Esophagus (tissue), 2 donors: ENCODE results near the gene PLEKHA1. TPM values are rescaled to one million over a fixed set of nuclear protein-coding genes. Genes with fewer than 3 reads are reported as not detected.

ENCODE experiments used
- H3K27ac ChIP-seq, 2 donors: one replicate each; pipeline ENCODE4 v1.5.1; 2013; ENCODE audit warnings: low read depth in 2 of 2, mild to moderate bottlenecking in 2 of 2, inconsistent platforms in 1 of 2, low read length in 1 of 2, moderate library complexity in 1 of 2
- H3K27me3 ChIP-seq, 2 donors: one replicate each; pipeline ENCODE4 v1.6.1; 2013; ENCODE audit warnings: low read length in 2 of 2, control low read depth in 1 of 2, mild to moderate bottlenecking in 1 of 2; ENCODE audit not compliant: insufficient read depth in 2 of 2, control insufficient read depth in 1 of 2
- H3K36me3 ChIP-seq, 2 donors: one replicate each; pipeline ENCODE4 v1.6.1; 2013; ENCODE audit warnings: low read length in 1 of 2; ENCODE audit not compliant: control insufficient read depth in 2 of 2, insufficient read depth in 2 of 2
- H3K4me1 ChIP-seq, 2 donors: one replicate each; pipeline ENCODE4 v1.6.1; 2013; ENCODE audit warnings: low read length in 1 of 2; ENCODE audit not compliant: control insufficient read depth in 2 of 2, insufficient read depth in 2 of 2
- H3K4me3 ChIP-seq, 2 donors: one replicate each; pipeline ENCODE4 v1.5.1; 2013; ENCODE audit warnings: low read length in 2 of 2, mild to moderate bottlenecking in 2 of 2, low read depth in 1 of 2, moderate library complexity in 1 of 2
- H3K9me3 ChIP-seq, 2 donors: one replicate each; pipeline ENCODE4 v1.6.1; 2013; ENCODE audit warnings: mild to moderate bottlenecking in 2 of 2, low read depth in 1 of 2, low read length in 1 of 2, moderate library complexity in 1 of 2; ENCODE audit not compliant: control insufficient read depth in 2 of 2, insufficient read depth in 1 of 2
- WGBS, 2 donors: extraction: QIAGEN DNeasy Blood & Tissue Kit; methylation state at CpG; one replicate each; pipeline ENCODE4 v1.1.7; 2013; 5-methylcytosine and 5-hydroxymethylcytosine counted together
- polyA plus RNA-seq, 2 donors: library from polyadenylated mRNA; stranded (reverse); fragments of 200-250 nt; gene quantifications; one replicate each; pipeline ENCODE4 v1.2.3, GENCODE V29; 2013
- donor health status: healthy with polysubstance abuse.
- donor health status: Bipolar disorder and iron deficiency.

The PLEKHA1 gene
- polyA plus RNA-seq, 2 donors, result 14.8 to 19.8 TPM

- Histone ChIP-seq H3K4me3 (no peak overlapping the region), H3K36me3 (no peaks in the 10 kb centered on the region)
- 87 to 92% methylated on average over 5 of the region's 5 CpGs for WGBS, 2 donors
These were observed 93.9 kb downstream of the PLEKHA1 start for GRCh38 chr10:122468307-122468925.

GRCh38 chr10:122468926-122469781, 94.6 kb downstream of the PLEKHA1 start:
- Histone ChIP-seq H3K4me1 (peaks cover 0 to under 1% of the 10 kb centered on the region in 2 donors), H3K9me3 (no peaks in the 10 kb centered on the region), H3K36me3 (no peaks in the 10 kb centered on the region), H3K27me3 (no peaks in the 10 kb centered on the region), H3K27ac (peak overlapping the region; percentile 48 to 49), H3K4me3 (no peak overlapping the region)
- WGBS, 2 donors, result 29 to 54% methylated on average over 11 of the region's 11 CpGs

More at GRCh38 chr10:122468307-122468925, 93.9 kb downstream of the PLEKHA1 start:
- no peaks in the 10 kb centered on the region for H3K9me3 ChIP-seq
- peak overlapping the region; percentile 13 to 45 for H3K27ac ChIP-seq
- H3K27me3 ChIP-seq, result no peaks in the 10 kb centered on the region
- no peaks in the 10 kb centered on the region for H3K4me1 ChIP-seq

GRCh38 chr10:122469848-122470247, 95.3 kb downstream of the PLEKHA1 start:
- H3K9me3 ChIP-seq, result no peaks in the 10 kb centered on the region
- 88 to 90% methylated on average over 4 of the region's 4 CpGs for WGBS, 2 donors
- no peak overlapping the region for H3K27ac ChIP-seq
- no peak overlapping the region for H3K4me3 ChIP-seq
- no peaks in the 10 kb centered on the region for H3K27me3 ChIP-seq
- peaks cover 0 to 3% of the 10 kb centered on the region in 2 donors for H3K4me1 ChIP-seq
- H3K36me3 ChIP-seq, result no peaks in the 10 kb centered on the region

- Histone ChIP-seq H3K27ac (no peak overlapping the region), H3K9me3 (no peaks in the 10 kb centered on the region), H3K36me3 (no peaks in the 10 kb centered on the region), H3K27me3 (no peaks in the 10 kb centered on the region), H3K4me3 (no peak overlapping the region), H3K4me1 (peaks cover 0 to 13% of the 10 kb centered on the region in 2 donors)
- WGBS, 2 donors, result 95 to 98% methylated on average over 4 of the region's 4 CpGs
These were observed 97.1 kb downstream of the PLEKHA1 start for GRCh38 chr10:122471531-122472177.

- 86 to 88% methylated on average over 8 of the region's 8 CpGs for WGBS, 2 donors
- no peaks in the 10 kb centered on the region for H3K27me3 ChIP-seq
- H3K4me1 ChIP-seq, result peaks cover 0 to 13% of the 10 kb centered on the region in 2 donors
- no peaks in the 10 kb centered on the region for H3K9me3 ChIP-seq
- H3K36me3 ChIP-seq, result no peaks in the 10 kb centered on the region
- H3K27ac ChIP-seq, result no peak overlapping the region
- H3K4me3 ChIP-seq, result no peak overlapping the region
These were observed 98.6 kb downstream of the PLEKHA1 start for GRCh38 chr10:122473116-122473515.

- WGBS, 2 donors, result 59 to 61% methylated on average over 15 of the region's 15 CpGs
- H3K4me1 ChIP-seq, result peaks cover 0 to 13% of the 10 kb centered on the region in 2 donors
- H3K27me3 ChIP-seq, result no peaks in the 10 kb centered on the region
- H3K36me3 ChIP-seq, result no peaks in the 10 kb centered on the region
- no peaks in the 10 kb centered on the region for H3K9me3 ChIP-seq
- no peak overlapping the region for H3K27ac ChIP-seq
- no peak overlapping the region for H3K4me3 ChIP-seq
These were observed 99.8 kb downstream of the PLEKHA1 start for GRCh38 chr10:122474131-122474818.

- no peak overlapping the region for H3K4me3 ChIP-seq
- no peaks in the 10 kb centered on the region for H3K36me3 ChIP-seq
- H3K4me1 ChIP-seq, result peaks cover 0 to 13% of the 10 kb centered on the region in 2 donors
- no peaks in the 10 kb centered on the region for H3K9me3 ChIP-seq
- H3K27me3 ChIP-seq, result no peaks in the 10 kb centered on the region
- peak overlapping the region; percentile 14 to 32 for H3K27ac ChIP-seq
- WGBS, 2 donors, result 43 to 60% methylated on average over 12 of the region's 12 CpGs
These were observed 100.6 kb downstream of the PLEKHA1 start for GRCh38 chr10:122475100-122475499.

GRCh38 chr10:122475591-122476332, 101.3 kb downstream of the PLEKHA1 start:
- Histone ChIP-seq H3K36me3 (no peaks in the 10 kb centered on the region), H3K27me3 (no peaks in the 10 kb centered on the region), H3K9me3 (no peaks in the 10 kb centered on the region), H3K4me3 (no peak overlapping the region), H3K27ac (peak overlapping the region in 1 of 2 donors; percentile 10), H3K4me1 (peaks cover 0 to 13% of the 10 kb centered on the region in 2 donors)
- WGBS, 2 donors, result 58 to 62% methylated on average over 16 of the region's 16 CpGs

GRCh38 chr10:122476333-122476695, 101.8 kb downstream of the PLEKHA1 start:
- H3K36me3 ChIP-seq, result no peaks in the 10 kb centered on the region
- H3K9me3 ChIP-seq, result no peaks in the 10 kb centered on the region
- no peak overlapping the region for H3K4me3 ChIP-seq
- peaks cover 0 to 13% of the 10 kb centered on the region in 2 donors for H3K4me1 ChIP-seq
- H3K27ac ChIP-seq, result no peak overlapping the region
- no peaks in the 10 kb centered on the region for H3K27me3 ChIP-seq
- WGBS, 2 donors, result 54 to 64% methylated on average over 6 of the region's 6 CpGs
